Dendritic cell treated with granulocyte-macrophage colony-stimulating factor and Interleukin-4, amounts not matched to agents 40 ng/mL and 50 ng/mL, for 4 days (primary cell): ENCODE measurements around the gene ZCRB1.
A peak's percentile ranks its signal among the peaks of the same experiment; 100 is the strongest.
"Not testable (repeated sequence)": the region's sequence is repeated elsewhere in the genome, so short reads cannot be mapped to it uniquely, and the experiment has no call there.

Experiments used
- H3K27ac Mint-ChIP-seq: one replicate; pipeline ENCODE4 v1.8.0; 2022; ENCODE audit warnings: mild to moderate bottlenecking, mixed read lengths
- H3K27me3 Mint-ChIP-seq: one replicate; pipeline ENCODE4 v1.8.0; 2022; ENCODE audit warnings: mild to moderate bottlenecking, mixed read lengths
- H3K36me3 Mint-ChIP-seq: one replicate; pipeline ENCODE4 v1.8.0; 2022; ENCODE audit warnings: low read depth, mixed read lengths
- H3K4me1 Mint-ChIP-seq: one replicate; pipeline ENCODE4 v1.8.0; 2022; ENCODE audit warnings: low read depth, mixed read lengths
- H3K4me3 Mint-ChIP-seq: one replicate; pipeline ENCODE4 v1.8.0; 2022; ENCODE audit warnings: mild to moderate bottlenecking, moderate library complexity, mixed read lengths
- H3K9me3 Mint-ChIP-seq: one replicate; pipeline ENCODE4 v1.8.0; 2022; ENCODE audit warnings: mixed read lengths
- intact Hi-C: fragments of 100-400 bp; cut with micrococcal nuclease; formaldehyde crosslinking; loops from one replicate; pipeline ENCODE4 v1.15.0; 2022

Gene ZCRB1

GRCh38 chr12:42325653-42326474 lies at the start of gene ZCRB1, which contains the start of gene PPHLN1:
ZCRB1 (minus strand) TSS chr12:42326094; CDS start chr12:42324102, 1,992 bp downstream.
PPHLN1 (plus strand) TSS chr12:42326167; CDS start chr12:42335903, 9,736 bp downstream.
- H3K4me3 Mint-ChIP-seq: peak within 1 kb of the TSS; percentile 99
- no peaks in the 10 kb centered on the region for H3K27me3 Mint-ChIP-seq
- H3K9me3 Mint-ChIP-seq: no peaks in the 10 kb centered on the region
- H3K36me3 Mint-ChIP-seq: peaks cover 59% of the 10 kb centered on the region
- intact Hi-C loops: no loop called here
- H3K27ac Mint-ChIP-seq: peak within 1 kb of the TSS; percentile 99
- peaks cover 40% of the 10 kb centered on the region for H3K4me1 Mint-ChIP-seq

GRCh38 chr12:42373669-42374068 lies 47.8 kb upstream of the ZCRB1 start:
- Mint-ChIP-seq H3K4me3 (no peak overlapping the region), H3K4me1 (peaks cover 9% of the 10 kb centered on the region), H3K36me3 (peaks cover 47% of the 10 kb centered on the region), H3K27ac (no peak overlapping the region), H3K9me3 (no peaks in the 10 kb centered on the region), H3K27me3 (no peaks in the 10 kb centered on the region)
- intact Hi-C loops: loop anchor here (5.0 to 10.0 kb wide), 2 partner anchors 241 to 1099 kb away; no protein-coding TSS in a partner anchor

GRCh38 chr12:42372154-42372791 lies 46.4 kb upstream of the ZCRB1 start:
- H3K9me3 Mint-ChIP-seq: no peaks in the 10 kb centered on the region
- intact Hi-C loops: loop anchor here (5.0 to 10.0 kb wide), 2 partner anchors 240 to 1097 kb away; no protein-coding TSS in a partner anchor
- no peak overlapping the region for H3K27ac Mint-ChIP-seq
- H3K4me1 Mint-ChIP-seq: peaks cover 7% of the 10 kb centered on the region
- H3K36me3 Mint-ChIP-seq: peaks cover 45% of the 10 kb centered on the region
- H3K27me3 Mint-ChIP-seq: no peaks in the 10 kb centered on the region
- H3K4me3 Mint-ChIP-seq: no peak overlapping the region

GRCh38 chr12:42370013-42370412 lies 44.1 kb upstream of the ZCRB1 start:
- Mint-ChIP-seq H3K4me3 (no peak overlapping the region), H3K27me3 (no peaks in the 10 kb centered on the region), H3K36me3 (peaks cover 24% of the 10 kb centered on the region), H3K27ac (no peak overlapping the region), H3K9me3 (no peaks in the 10 kb centered on the region), H3K4me1 (peaks cover 7% of the 10 kb centered on the region)
- intact Hi-C loops: loop anchor here (5.0 to 10.0 kb wide), 2 partner anchors 238 to 1095 kb away; no protein-coding TSS in a partner anchor

GRCh38 chr12:42365486-42365885 lies 39.6 kb upstream of the ZCRB1 start:
- H3K27ac Mint-ChIP-seq: no peak overlapping the region
- H3K4me1 Mint-ChIP-seq: peaks cover 4% of the 10 kb centered on the region
- no peaks in the 10 kb centered on the region for H3K27me3 Mint-ChIP-seq
- H3K36me3 Mint-ChIP-seq: peaks cover 26% of the 10 kb centered on the region
- no peaks in the 10 kb centered on the region for H3K9me3 Mint-ChIP-seq
- no peak overlapping the region for H3K4me3 Mint-ChIP-seq
- intact Hi-C loops: no loop called here

GRCh38 chr12:42364692-42365091 lies 38.8 kb upstream of the ZCRB1 start:
- Mint-ChIP-seq H3K4me1 (peaks cover 12% of the 10 kb centered on the region), H3K36me3 (peaks cover 27% of the 10 kb centered on the region), H3K9me3 (no peaks in the 10 kb centered on the region), H3K4me3 (no peak overlapping the region), H3K27me3 (no peaks in the 10 kb centered on the region), H3K27ac (no peak overlapping the region)
- intact Hi-C loops: no loop called here

GRCh38 chr12:42362647-42363260 lies 36.9 kb upstream of the ZCRB1 start:
- H3K36me3 Mint-ChIP-seq: peaks cover 32% of the 10 kb centered on the region
- H3K27me3 Mint-ChIP-seq: no peaks in the 10 kb centered on the region
- H3K4me3 Mint-ChIP-seq: no peak overlapping the region
- no peak overlapping the region for H3K27ac Mint-ChIP-seq
- no peaks in the 10 kb centered on the region for H3K9me3 Mint-ChIP-seq
- H3K4me1 Mint-ChIP-seq: peaks cover 13% of the 10 kb centered on the region
- intact Hi-C loops: no loop called here

- Mint-ChIP-seq H3K4me1 (peaks cover 13% of the 10 kb centered on the region), H3K27ac (no peak overlapping the region), H3K4me3 (no peak overlapping the region), H3K9me3 (no peaks in the 10 kb centered on the region), H3K27me3 (no peaks in the 10 kb centered on the region), H3K36me3 (peaks cover 32% of the 10 kb centered on the region)
- intact Hi-C loops: no loop called here
These were observed 36.2 kb upstream of the ZCRB1 start for GRCh38 chr12:42361909-42362646.

- peaks cover 37% of the 10 kb centered on the region for H3K36me3 Mint-ChIP-seq
- H3K4me1 Mint-ChIP-seq: peaks cover 13% of the 10 kb centered on the region
- no peaks in the 10 kb centered on the region for H3K27me3 Mint-ChIP-seq
- H3K4me3 Mint-ChIP-seq: no peak overlapping the region
- no peak overlapping the region for H3K27ac Mint-ChIP-seq
- intact Hi-C loops: no loop called here
- no peaks in the 10 kb centered on the region for H3K9me3 Mint-ChIP-seq
These were observed 35.0 kb upstream of the ZCRB1 start for GRCh38 chr12:42360747-42361403.

GRCh38 chr12:42356344-42356743 lies 30.4 kb upstream of the ZCRB1 start:
- Mint-ChIP-seq H3K9me3 (no peaks in the 10 kb centered on the region), H3K4me1 (peaks cover 13% of the 10 kb centered on the region), H3K36me3 (peaks cover 54% of the 10 kb centered on the region), H3K4me3 (no peak overlapping the region), H3K27ac (no peak overlapping the region), H3K27me3 (no peaks in the 10 kb centered on the region)
- intact Hi-C loops: no loop called here

GRCh38 chr12:42350021-42350407 lies 24.1 kb upstream of the ZCRB1 start:
- H3K27me3 Mint-ChIP-seq, H3K27ac Mint-ChIP-seq, H3K9me3 Mint-ChIP-seq, intact Hi-C loops, H3K4me3 Mint-ChIP-seq, H3K4me1 Mint-ChIP-seq: not testable (repeated sequence)
- peaks cover 41% of the 10 kb centered on the region for H3K36me3 Mint-ChIP-seq

- peaks cover 34% of the 10 kb centered on the region for H3K36me3 Mint-ChIP-seq
- H3K4me1 Mint-ChIP-seq, H3K9me3 Mint-ChIP-seq, H3K27me3 Mint-ChIP-seq, intact Hi-C loops, H3K27ac Mint-ChIP-seq, H3K4me3 Mint-ChIP-seq: not testable (repeated sequence)
These were observed 23.5 kb upstream of the ZCRB1 start for GRCh38 chr12:42349119-42350020.
